GM10266 (cell line): Measurements from ENCODE around the gene CFAP73.

Source experiments
- DNase-seq: peaks from one replicate; pipeline ENCODE4 v3.0.0; 2012; ENCODE audit errors: extremely low spot score
- CTCF ChIP-seq: IDR thresholded peaks from 2 replicates; pipeline ENCODE4 v1.5.1; 2012; ENCODE audit warnings: mild to moderate bottlenecking, low read depth; ENCODE audit not compliant: control insufficient read depth, insufficient read depth; ENCODE audit errors: missing control alignments

Gene CFAP73

GRCh38 chr12:113119980-113120669, 29.4 kb upstream of the CFAP73 start:
- no peak for TF ChIP-seq CTCF
- DNase-seq, result no peak

- no peak for TF ChIP-seq CTCF
- DNase-seq, result no peak
Measured at GRCh38 chr12:113120670-113121370, 28.7 kb upstream of the CFAP73 start.

GRCh38 chr12:113127791-113128199, 21.7 kb upstream of the CFAP73 start:
- no peak for TF ChIP-seq CTCF
- DNase-seq, result no peak

GRCh38 chr12:113128802-113129663, 20.5 kb upstream of the CFAP73 start:
- DNase-seq, result no peak
- TF ChIP-seq CTCF, result no peak

- TF ChIP-seq CTCF, result no peak
- DNase-seq, result no peak
Measured at GRCh38 chr12:113129664-113130456, 19.7 kb upstream of the CFAP73 start.

GRCh38 chr12:113130457-113131135, 18.9 kb upstream of the CFAP73 start:
- no peak for DNase-seq

More at GRCh38 chr12:113130457-113131135, 18.9 kb upstream of the CFAP73 start:
- peak; percentile 46 for TF ChIP-seq CTCF
